Neural cell (in vitro differentiated cells): ENCODE results near the gene SPOP. TPM values are rescaled to one million over a fixed set of nuclear protein-coding genes. Genes with fewer than 3 reads are reported as not detected.
"Not testable (repeated sequence)": the region's sequence is repeated elsewhere in the genome, so short reads cannot be mapped to it uniquely, and the experiment has no call there.

Experiments used
- H2AFZ ChIP-seq: fragments of 200-600, 300-800 bp; sonication (generic), shearing (Covaris generic); 2 replicates; pipeline ENCODE4 v1.6.0; 2014; ENCODE audit warnings: low read depth, mild to moderate bottlenecking, antibody characterized with exemption, low read length, moderate library complexity
- H3F3A ChIP-seq: fragments of 200-600 bp; shearing (Covaris generic); 2 replicates; pipeline ENCODE4 v1.6.1; 2016; ENCODE audit warnings: mild to moderate bottlenecking, moderate library complexity, mixed read lengths, antibody characterized with exemption, low read length; ENCODE audit not compliant: insufficient read depth, poor library complexity, severe bottlenecking
- H3K27ac ChIP-seq: fragments of 200-600, 300-800 bp; sonication (generic), shearing (Covaris generic); 2 replicates; pipeline ENCODE4 v1.5.1; 2014; ENCODE audit warnings: mild to moderate bottlenecking, low read length, moderate library complexity
- H3K27me3 ChIP-seq: fragments of 300-800, 200-600 bp; sonication (generic), shearing (Covaris generic); 2 replicates; pipeline ENCODE4 v1.6.0; 2014; ENCODE audit warnings: mild to moderate bottlenecking, low read depth, low read length, moderate library complexity; ENCODE audit not compliant: insufficient read depth
- H3K36me3 ChIP-seq: fragments of 300-800, 200-600 bp; sonication (generic), shearing (Covaris generic); 2 replicates; pipeline ENCODE4 v1.5.1; 2014; ENCODE audit warnings: mild to moderate bottlenecking, antibody characterized with exemption, low read length, moderate library complexity; ENCODE audit not compliant: insufficient read depth
- H3K4me2 ChIP-seq: fragments of 300-800, 200-600 bp; sonication (generic), shearing (Covaris generic); 2 replicates; pipeline ENCODE4 v1.6.0; 2014; ENCODE audit warnings: mild to moderate bottlenecking, low read length
- H3K4me3 ChIP-seq: fragments of 300-800, 200-600 bp; sonication (generic), shearing (Covaris generic); 2 replicates; pipeline ENCODE4 v1.5.1; 2014; ENCODE audit warnings: mild to moderate bottlenecking, low read length, moderate library complexity
- H3K79me2 ChIP-seq: fragments of 200-600 bp; shearing (Covaris generic); replicated peaks from 2 replicates; pipeline ENCODE4 v1.6.0; 2014; ENCODE audit warnings: mild to moderate bottlenecking, low read length, moderate library complexity; ENCODE audit not compliant: insufficient read depth
- H3K9ac ChIP-seq: fragments of 300-800, 200-600 bp; sonication (generic), shearing (Covaris generic); 2 replicates; pipeline ENCODE4 v1.6.1; 2016; ENCODE audit warnings: mild to moderate bottlenecking, low read length, mixed read lengths
- H3K9me2 ChIP-seq: fragments of 200-600 bp; shearing (Covaris generic); 2 replicates; pipeline ENCODE4 v1.6.1; 2016; ENCODE audit warnings: mild to moderate bottlenecking, low read length, mixed read lengths; ENCODE audit not compliant: insufficient read depth
- H3K9me3 ChIP-seq: fragments of 200-600, 300-800 bp; sonication (generic), shearing (Covaris generic); 2 replicates; pipeline ENCODE4 v1.6.1; 2016; ENCODE audit warnings: mild to moderate bottlenecking, mixed run types, low read length, moderate library complexity, mixed read lengths
- H4K20me1 ChIP-seq: fragments of 200-600 bp; shearing (Covaris generic); 2 replicates; pipeline ENCODE4 v1.6.1; 2016; ENCODE audit warnings: mild to moderate bottlenecking, mixed run types; ENCODE audit not compliant: insufficient read depth
- CTCF ChIP-seq: fragments of 450-650 bp; IDR thresholded peaks from 2 replicates; pipeline ENCODE4 v1.5.1; 2014; ENCODE audit warnings: antibody characterized with exemption, mild to moderate bottlenecking, moderate library complexity; ENCODE audit not compliant: poor library complexity, severe bottlenecking
- EP300 ChIP-seq: fragments of 450-650 bp; conservative IDR thresholded peaks from 2 replicates; pipeline ENCODE4 v1.6.1; 2014; ENCODE audit warnings: antibody characterized with exemption, mild to moderate bottlenecking, moderate library complexity; ENCODE audit not compliant: poor library complexity, severe bottlenecking
- EZH2 ChIP-seq: fragments of 200-600, 300-800 bp; shearing (Covaris generic), sonication (generic); IDR thresholded peaks from 2 replicates; pipeline ENCODE4 v1.6.1; 2014; ENCODE audit warnings: antibody characterized with exemption, low read length, borderline replicate concordance, mild to moderate bottlenecking; ENCODE audit not compliant: insufficient read depth, poor library complexity, severe bottlenecking
- MXI1 ChIP-seq: fragments of 450-650 bp; conservative IDR thresholded peaks from 2 replicates; pipeline ENCODE4 v1.6.1; 2014; ENCODE audit warnings: antibody characterized with exemption, mild to moderate bottlenecking; ENCODE audit not compliant: poor library complexity, severe bottlenecking
- POLR2AphosphoS5 ChIP-seq: IDR thresholded peaks from 2 replicates; pipeline ENCODE4 v1.6.1; 2012
- RAD21 ChIP-seq: fragments of 450-650 bp; conservative IDR thresholded peaks from 2 replicates; pipeline ENCODE4 v1.6.1; 2014; ENCODE audit warnings: antibody characterized with exemption, mild to moderate bottlenecking, moderate library complexity
- SMC3 ChIP-seq: fragments of 450-650 bp; conservative IDR thresholded peaks from 2 replicates; pipeline ENCODE4 v1.6.1; 2014; ENCODE audit warnings: antibody characterized with exemption, mild to moderate bottlenecking, moderate library complexity; ENCODE audit not compliant: poor library complexity
- TAF1 ChIP-seq: IDR thresholded peaks from 2 replicates; pipeline ENCODE4 v1.6.1; 2012; ENCODE audit warnings: low read depth
- polyA plus RNA-seq: library from polyadenylated mRNA; depleted of rRNA; stranded (reverse); fragments of >200 nt; gene quantifications from 2 replicates; pipeline ENCODE4 v1.2.3, GENCODE V29; 2014
- TF ChIP-seq, protein P1 (sequence below): IDR thresholded peaks from 2 replicates; pipeline ENCODE4 v1.6.1; 2012; ENCODE audit warnings: borderline replicate concordance

The SPOP gene
- polyA plus RNA-seq, 1 donor from 2014 or later = 71.9 TPM

DNA sequence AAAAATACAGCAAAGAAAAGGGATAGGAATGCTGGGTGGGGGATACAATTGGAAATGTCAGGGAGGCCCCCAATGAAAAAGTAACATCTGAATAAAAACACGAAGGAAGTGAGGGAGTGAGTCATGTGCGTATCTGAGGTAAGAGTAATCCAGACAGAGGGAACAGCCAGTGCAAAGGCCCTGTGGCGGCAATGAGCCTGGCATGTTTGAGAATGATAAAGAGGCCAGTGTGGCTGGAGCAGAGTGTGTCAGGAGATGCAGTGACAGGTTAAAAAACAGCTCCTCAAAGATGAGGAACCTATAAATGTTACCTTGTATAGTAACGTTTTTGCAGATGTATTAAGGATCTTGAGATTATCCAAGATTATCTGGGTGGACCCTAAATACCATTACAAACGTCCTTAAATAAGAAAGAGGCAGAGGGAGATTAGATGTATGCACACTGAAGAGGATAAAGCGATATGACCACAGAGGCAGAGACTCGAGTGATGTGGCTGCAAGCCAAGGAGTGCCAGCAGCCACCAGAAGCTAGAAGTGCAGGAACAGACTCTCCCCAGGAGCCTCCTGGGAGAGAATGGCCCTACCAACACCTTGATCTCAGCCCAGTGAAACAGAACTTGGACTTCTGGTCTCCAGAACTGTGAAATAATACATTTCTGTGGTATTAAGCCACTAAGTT lies 47.7 kb upstream of the SPOP start:
- TF ChIP-seq EZH2 (no peak), CTCF (no peak), EP300 (no peak), SMC3 (no peak), TAF1 (no peak), RAD21 (no peak), POLR2AphosphoS5 (no peak)
- TF ChIP-seq, protein P1, sequence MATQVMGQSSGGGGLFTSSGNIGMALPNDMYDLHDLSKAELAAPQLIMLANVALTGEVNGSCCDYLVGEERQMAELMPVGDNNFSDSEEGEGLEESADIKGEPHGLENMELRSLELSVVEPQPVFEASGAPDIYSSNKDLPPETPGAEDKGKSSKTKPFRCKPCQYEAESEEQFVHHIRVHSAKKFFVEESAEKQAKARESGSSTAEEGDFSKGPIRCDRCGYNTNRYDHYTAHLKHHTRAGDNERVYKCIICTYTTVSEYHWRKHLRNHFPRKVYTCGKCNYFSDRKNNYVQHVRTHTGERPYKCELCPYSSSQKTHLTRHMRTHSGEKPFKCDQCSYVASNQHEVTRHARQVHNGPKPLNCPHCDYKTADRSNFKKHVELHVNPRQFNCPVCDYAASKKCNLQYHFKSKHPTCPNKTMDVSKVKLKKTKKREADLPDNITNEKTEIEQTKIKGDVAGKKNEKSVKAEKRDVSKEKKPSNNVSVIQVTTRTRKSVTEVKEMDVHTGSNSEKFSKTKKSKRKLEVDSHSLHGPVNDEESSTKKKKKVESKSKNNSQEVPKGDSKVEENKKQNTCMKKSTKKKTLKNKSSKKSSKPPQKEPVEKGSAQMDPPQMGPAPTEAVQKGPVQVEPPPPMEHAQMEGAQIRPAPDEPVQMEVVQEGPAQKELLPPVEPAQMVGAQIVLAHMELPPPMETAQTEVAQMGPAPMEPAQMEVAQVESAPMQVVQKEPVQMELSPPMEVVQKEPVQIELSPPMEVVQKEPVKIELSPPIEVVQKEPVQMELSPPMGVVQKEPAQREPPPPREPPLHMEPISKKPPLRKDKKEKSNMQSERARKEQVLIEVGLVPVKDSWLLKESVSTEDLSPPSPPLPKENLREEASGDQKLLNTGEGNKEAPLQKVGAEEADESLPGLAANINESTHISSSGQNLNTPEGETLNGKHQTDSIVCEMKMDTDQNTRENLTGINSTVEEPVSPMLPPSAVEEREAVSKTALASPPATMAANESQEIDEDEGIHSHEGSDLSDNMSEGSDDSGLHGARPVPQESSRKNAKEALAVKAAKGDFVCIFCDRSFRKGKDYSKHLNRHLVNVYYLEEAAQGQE = no peak
- no peak overlapping the region for H3K27ac ChIP-seq

GRCh38 chr17:49724552-49724951 lies 46.7 kb upstream of the SPOP start:
- H3K4me2 ChIP-seq, H3F3A ChIP-seq, H3K79me2 ChIP-seq, H3K9me3 ChIP-seq, H3K9ac ChIP-seq, H3K27me3 ChIP-seq, H3K27ac ChIP-seq, H3K9me2 ChIP-seq, H3K36me3 ChIP-seq, H2AFZ ChIP-seq, H4K20me1 ChIP-seq, H3K4me3 ChIP-seq: not testable (repeated sequence)

More for the DNA sequence above, 47.7 kb upstream of the SPOP start:
- Histone ChIP-seq H3F3A (no peaks in the 10 kb centered on the region), H3K27me3 (no peaks in the 10 kb centered on the region), H2AFZ (no peak overlapping the region), H3K4me3 (no peak overlapping the region), H3K9ac (no peak overlapping the region), H3K79me2 (no peaks in the 10 kb centered on the region), H3K4me2 (no peak overlapping the region), H4K20me1 (no peaks in the 10 kb centered on the region), H3K9me2 (no peaks in the 10 kb centered on the region), H3K36me3 (no peaks in the 10 kb centered on the region), H3K9me3 (peaks cover 4% of the 10 kb centered on the region)

GRCh38 chr17:49723423-49723822 lies 45.5 kb upstream of the SPOP start:
- no peak overlapping the region for H2AFZ ChIP-seq
- H4K20me1 ChIP-seq = no peaks in the 10 kb centered on the region
- H3K9me2 ChIP-seq = no peaks in the 10 kb centered on the region
- no peak overlapping the region for H3K27ac ChIP-seq
- TF ChIP-seq SMC3 (no peak), CTCF (no peak), MXI1 (no peak), TAF1 (no peak), EP300 (no peak), EZH2 (no peak), RAD21 (no peak), POLR2AphosphoS5 (no peak)
- TF ChIP-seq, protein P1 = no peak
- no peak overlapping the region for H3K9ac ChIP-seq
- H3F3A ChIP-seq = no peaks in the 10 kb centered on the region
- peaks cover 4% of the 10 kb centered on the region for H3K9me3 ChIP-seq
- H3K4me2 ChIP-seq = no peak overlapping the region
- no peaks in the 10 kb centered on the region for H3K79me2 ChIP-seq
- no peaks in the 10 kb centered on the region for H3K27me3 ChIP-seq
- H3K4me3 ChIP-seq = no peak overlapping the region
- no peaks in the 10 kb centered on the region for H3K36me3 ChIP-seq
